HCT116 (cell line): Measurements from ENCODE around the gene HOXB8. TPM values are rescaled to one million over a fixed set of nuclear protein-coding genes. Genes with fewer than 3 reads are reported as not detected.

ENCODE experiments used
- ATAC-seq: fragments of 200-7000 bp; cut with Tn5 transposase; 2 replicates; pipeline ENCODE4 v1.9.1; 2020; ENCODE audit warnings: mild to moderate bottlenecking, moderate library complexity
- BruUV-seq: library from RNA; stranded (reverse); fragments of 400-500 nt; replicated peaks from 2 replicates; lab custom pipeline; 2021; lab: Mats Ljungman, UMichigan
- CTCF ChIA-PET: fragments of 300-600 bp; sonication (Branson Sonifier 250); formaldehyde crosslinking; loops from one replicate; lab custom pipeline; 2021; ENCODE audit warnings: antibody characterized with exemption; lab: Charles Lee
- POLR2A ChIA-PET: fragments of 300-600, 350-600 bp; sonication (Branson Sonifier 250); formaldehyde crosslinking; loops from one replicate; lab custom pipeline; 2021; ENCODE audit warnings: antibody characterized with exemption; lab: Charles Lee
- RAD21 ChIA-PET, 2 experiments: fragments of 300-600 bp; sonication (Branson Sonifier 250); formaldehyde crosslinking; loops; one replicate each; lab custom pipeline; 2023; ENCODE audit warnings: low total read pairs in 2 of 2; ENCODE audit not compliant: uncharacterized antibody in 2 of 2, unreplicated experiment in 2 of 2, low non-redundant PET in 1 of 2; lab: Charles Lee
- DNase-seq: peaks from one replicate; pipeline ENCODE4 v3.0.0-alpha.2; 2010; ENCODE audit warnings: low read depth, low spot score
- H2AFZ ChIP-seq: fragments of 200-600 bp; shearing (Covaris generic), sonication (generic); 2 replicates; pipeline ENCODE4 v1.6.1; 2017; ENCODE audit warnings: low read depth, mixed run types, mixed read lengths, antibody characterized with exemption, low read length; ENCODE audit not compliant: poor library complexity, severe bottlenecking
- H3K27ac ChIP-seq: 2 replicates; pipeline ENCODE4 v1.5.1; 2012; ENCODE audit warnings: low read depth, low read length
- H3K27me3 ChIP-seq: fragments of 200-600 bp; sonication (generic); 2 replicates; pipeline ENCODE4 v1.6.1; 2016; ENCODE audit warnings: mixed run types, low read length, mixed read lengths; ENCODE audit not compliant: insufficient read depth
- H3K36me3 ChIP-seq, 2 experiments: fragments of 200-500 bp in 1 of 2; fragments of 200-600 bp in 1 of 2; sonication (Bioruptor generic) in 1 of 2; sonication (generic) in 1 of 2; 2 replicates each; pipeline versions ENCODE4 v1.5.1 to v1.6.1; 2014 to 2016; ENCODE audit warnings: low read length in 2 of 2, inconsistent platforms in 1 of 2, mixed read lengths in 1 of 2, mixed run types in 1 of 2; ENCODE audit not compliant: insufficient read depth in 2 of 2, control insufficient read depth in 1 of 2
- H3K4me1 ChIP-seq, 2 experiments: fragments of 200-600 bp in 1 of 2; sonication (generic) in 1 of 2; 2 replicates each; pipeline versions ENCODE4 v1.5.1 to v1.6.1; 2012 to 2017; ENCODE audit warnings: low read length in 2 of 2, inconsistent platforms in 1 of 2, mild to moderate bottlenecking in 1 of 2, mixed read lengths in 1 of 2, mixed run types in 1 of 2, moderate library complexity in 1 of 2; ENCODE audit not compliant: insufficient read depth in 2 of 2, control insufficient read depth in 1 of 2
- H3K4me2 ChIP-seq: fragments of 200-600 bp; sonication (generic); 2 replicates; pipeline ENCODE4 v1.6.1; 2017; ENCODE audit warnings: mixed run types, low read length, mixed read lengths
- H3K4me3 ChIP-seq, 2 experiments: fragments of 200-600 bp in 1 of 2; sonication (generic) in 1 of 2; replicated peaks in 1 of 2; 2 replicates each; pipeline ENCODE4 v1.5.1; 2011 to 2016; ENCODE audit warnings: low read length in 2 of 2, control low read depth in 1 of 2, low read depth in 1 of 2, mild to moderate bottlenecking in 1 of 2, mixed read lengths in 1 of 2, mixed run types in 1 of 2
- H3K79me2 ChIP-seq: fragments of 200-600 bp; sonication (generic); 2 replicates; pipeline ENCODE4 v1.6.1; 2017; ENCODE audit warnings: mild to moderate bottlenecking, mixed run types, low read length, moderate library complexity, mixed read lengths; ENCODE audit not compliant: insufficient read depth
- H3K9ac ChIP-seq: fragments of 200-600 bp; sonication (generic); 2 replicates; pipeline ENCODE4 v1.6.1; 2016; ENCODE audit warnings: low read length, mixed read lengths
- H3K9me2 ChIP-seq: fragments of 200-600 bp; sonication (generic), shearing (Covaris generic); 2 replicates; pipeline ENCODE4 v1.6.1; 2017; ENCODE audit warnings: mixed run types, mild to moderate bottlenecking, moderate library complexity; ENCODE audit not compliant: insufficient read depth
- H3K9me3 ChIP-seq, 2 experiments: fragments of 200-500 bp in 1 of 2; fragments of 200-600 bp in 1 of 2; sonication (Bioruptor generic) in 1 of 2; sonication (generic) in 1 of 2; 2 replicates each; pipeline ENCODE4 v1.6.1; 2014 to 2017; ENCODE audit warnings: low read length in 2 of 2, mixed read lengths in 2 of 2, inconsistent platforms in 1 of 2, low read depth in 1 of 2, mild to moderate bottlenecking in 1 of 2, mixed run types in 1 of 2, moderate library complexity in 1 of 2; ENCODE audit not compliant: control insufficient read depth in 1 of 2, insufficient read depth in 1 of 2
- H4K20me1 ChIP-seq: fragments of 200-600 bp; sonication (generic), shearing (Covaris generic); 2 replicates; pipeline ENCODE4 v1.6.1; 2017; ENCODE audit warnings: mixed run types, mild to moderate bottlenecking, moderate library complexity; ENCODE audit not compliant: insufficient read depth
- ATF3 ChIP-seq: IDR thresholded peaks from 2 replicates; pipeline ENCODE4 v1.6.1; 2012
- ELF1 ChIP-seq: IDR thresholded peaks from 2 replicates; pipeline ENCODE4 v1.6.1; 2012; ENCODE audit warnings: low read depth, borderline replicate concordance
- POLR2A ChIP-seq: IDR thresholded peaks from 2 replicates; pipeline ENCODE4 v1.7.0; 2011; ENCODE audit warnings: borderline replicate concordance; ENCODE audit not compliant: insufficient read depth, insufficient read length; ENCODE audit errors: extremely low read depth
- POLR2AphosphoS5 ChIP-seq: IDR thresholded peaks from 2 replicates; pipeline ENCODE4 v1.6.1; 2011; ENCODE audit warnings: mild to moderate bottlenecking, low read depth, low read length, moderate library complexity
- SIN3A ChIP-seq: IDR thresholded peaks from 2 replicates; pipeline ENCODE4 v1.6.1; 2012; ENCODE audit warnings: low read depth
- SP1 ChIP-seq: IDR thresholded peaks from 2 replicates; pipeline ENCODE4 v1.6.1; 2012; ENCODE audit warnings: low read depth
- ZFX ChIP-seq: fragments of 450-650 bp; IDR thresholded peaks from 2 replicates; pipeline ENCODE4 v1.6.1; 2017
- ZNF274 ChIP-seq: fragments of 200-500 bp; sonication (Bioruptor generic); IDR thresholded peaks from 2 replicates; pipeline ENCODE4 v1.6.1; 2014; ENCODE audit warnings: mild to moderate bottlenecking, low read depth, low read length, inconsistent platforms
- intact Hi-C: fragments of 100-400 bp; cut with micrococcal nuclease; formaldehyde crosslinking; loops from 2 replicates; pipeline ENCODE4 v1.10.0; 2022
- total RNA-seq: library from RNA; stranded (reverse); gene quantifications from one replicate; pipeline ENCODE4 v1.2.1, GENCODE V29; 2021; ENCODE audit not compliant: unreplicated experiment

HOXB8 gene
- total RNA-seq, 1 experiment from 2014 or later, result 44.7 TPM

- Histone ChIP-seq H3K9me2 (no peaks in the 10 kb centered on the region), H3K9me3 (no peaks in the 10 kb centered on the region), H3K79me2 (peaks cover 92% of the 10 kb centered on the region), H3K9ac (peak overlapping the region; percentile 63), H4K20me1 (no peaks in the 10 kb centered on the region), H2AFZ (no peak overlapping the region), H3K4me1 (peaks cover 11 to 36% of the 10 kb centered on the region in 2 experiments)
- ChIA-PET POLR2A (interaction anchor here (1.1 kb wide), 1 partner anchor 107 kb away, joined by 3 read pairs; no protein-coding TSS in a partner anchor), RAD21 (no interaction called here), CTCF (interaction anchor here (2.0 kb wide), 1 partner anchor 313 kb away, joined by 5 read pairs; no protein-coding TSS in a partner anchor)
- DNase-seq, result no peak
- TF ChIP-seq SP1, result no peak
- TF ChIP-seq POLR2AphosphoS5, result peak; percentile 36; the same call in 1 of the 2 replicates
- TF ChIP-seq SIN3A, result no peak
- no peak for TF ChIP-seq ZNF274
- TF ChIP-seq, all 23 proteins: peak for 1
- TSS peak; percentile 61 for BruUV-seq
- Histone ChIP-seq H3K27ac (peak overlapping the region; percentile 91), H3K27me3 (no peaks in the 10 kb centered on the region), H3K4me3 (peak overlapping the region; percentile 57 to 58), H3K36me3 (no peaks in the 10 kb centered on the region), H3K4me2 (peak overlapping the region; percentile 98)
- ATAC-seq, result peak; percentile 30
- intact Hi-C loops, result no loop called here
Observed at GRCh38 chr17:48578616-48579470, 36.2 kb downstream of the HOXB8 start.

- H3K9me2 ChIP-seq, result no peaks in the 10 kb centered on the region
- peaks cover 9 to 28% of the 10 kb centered on the region in 2 experiments for H3K4me1 ChIP-seq
- peak; percentile 15; the same call in 1 of the 2 replicates for TF ChIP-seq ZFX
- no peak for TF ChIP-seq ELF1
- TF ChIP-seq ATF3, result no peak
- no peak for TF ChIP-seq POLR2A
- intact Hi-C loops, result no loop called here
- no peak for DNase-seq
- POLR2A ChIA-PET, result interaction anchor here (1.1 kb wide), 1 partner anchor 106 kb away, joined by 3 read pairs; no protein-coding TSS in a partner anchor
- RAD21 ChIA-PET, result no interaction called here
- H3K4me3 ChIP-seq, result peak within 1 kb of the TSS; percentile 57 to 58
- H3K27ac ChIP-seq, result peak within 1 kb of the TSS; percentile 91
- ATAC-seq, result peak; percentile 60
- no peak within 1 kb of the TSS for H2AFZ ChIP-seq
- H3K36me3 ChIP-seq, result no peaks in the 10 kb centered on the region
- no peaks in the 10 kb centered on the region for H3K27me3 ChIP-seq
- peak within 1 kb of the TSS; percentile 98 for H3K4me2 ChIP-seq
- no peaks in the 10 kb centered on the region for H3K9me3 ChIP-seq
- peak within 1 kb of the TSS; percentile 70 for H3K9ac ChIP-seq
- no peaks in the 10 kb centered on the region for H4K20me1 ChIP-seq
- H3K79me2 ChIP-seq, result peaks cover 92% of the 10 kb centered on the region
- BruUV-seq, result no TSS peak
- CTCF ChIA-PET, result no interaction called here
Observed at GRCh38 chr17:48577946-48578615, 37.0 kb downstream of the HOXB8 start, which contains the start of gene HOXB4. Gene HOXB4, minus strand, starts transcription at chr17:48578350. Its CDS starts 31 bp downstream, at chr17:48578319.
